ENCODE measurements around the gene GATB.

Gene GATB

GRCh38 chr4:151715881-151716280 is 44.9 kb downstream of the GATB start:
- TF ChIP-seq CTCF (IDR thresholded peaks at IDR 0.05; ENCODE audit: low read depth, low read length): no peak
- TF ChIP-seq EZH2phosphoT487 (IDR thresholded peaks at IDR 0.05; ENCODE audit: low read depth): no peak
- H3K4me1 ChIP-seq (ENCODE audit: low read length): no peaks in the 10 kb centered on the region
- no peak overlapping the region for H2AFZ ChIP-seq (ENCODE audit: low read depth, low read length)
- no peak overlapping the region for H3K4me3 ChIP-seq (ENCODE audit: low read length)
- H3K9ac ChIP-seq (ENCODE audit: low read length): no peak overlapping the region
- no peak overlapping the region for H3K27ac ChIP-seq (ENCODE audit: low read length)
- no peaks in the 10 kb centered on the region for H3K27me3 ChIP-seq (ENCODE audit: low read depth, low read length)
- H3K4me2 ChIP-seq (ENCODE audit: low read length): no peak overlapping the region
- H4K20me1 ChIP-seq (ENCODE audit: insufficient read depth, low read length): no peaks in the 10 kb centered on the region
- H3K79me2 ChIP-seq (ENCODE audit: low read length): no peaks in the 10 kb centered on the region
- H3K9me3 ChIP-seq (ENCODE audit: insufficient read depth, low read length): no peaks in the 10 kb centered on the region
- no peaks in the 10 kb centered on the region for H3K36me3 ChIP-seq (replicated peaks; ENCODE audit: low read depth, low read length)

- no peaks in the 10 kb centered on the region for H3K36me3 ChIP-seq (replicated peaks; ENCODE audit: low read depth, low read length)
- no peaks in the 10 kb centered on the region for H3K79me2 ChIP-seq (ENCODE audit: low read length)
- no peaks in the 10 kb centered on the region for H4K20me1 ChIP-seq (ENCODE audit: insufficient read depth, low read length)
- no peaks in the 10 kb centered on the region for H3K27me3 ChIP-seq (ENCODE audit: low read depth, low read length)
- TF ChIP-seq EZH2phosphoT487 (IDR thresholded peaks at IDR 0.05; ENCODE audit: low read depth) (no peak), CTCF (IDR thresholded peaks at IDR 0.05; ENCODE audit: low read depth, low read length) (no peak)
- H3K9me3 ChIP-seq (ENCODE audit: insufficient read depth, low read length): no peaks in the 10 kb centered on the region
- no peak overlapping the region for H2AFZ ChIP-seq (ENCODE audit: low read depth, low read length)
- H3K27ac ChIP-seq (ENCODE audit: low read length): no peak overlapping the region
- no peak overlapping the region for H3K4me2 ChIP-seq (ENCODE audit: low read length)
- H3K9ac ChIP-seq (ENCODE audit: low read length): no peak overlapping the region
- no peaks in the 10 kb centered on the region for H3K4me1 ChIP-seq (ENCODE audit: low read length)
- no peak overlapping the region for H3K4me3 ChIP-seq (ENCODE audit: low read length)
Observed at GRCh38 chr4:151712777-151713176, 48.0 kb downstream of the GATB start.

- Histone ChIP-seq H3K36me3 (replicated peaks; ENCODE audit: low read depth, low read length) (no peaks in the 10 kb centered on the region), H3K4me2 (ENCODE audit: low read length) (no peak overlapping the region), H3K4me1 (ENCODE audit: low read length) (no peaks in the 10 kb centered on the region)
Observed at GRCh38 chr4:151711646-151712045, 49.2 kb downstream of the GATB start.

GRCh38 chr4:151709587-151709986 is 51.2 kb downstream of the GATB start:
- H3K9ac ChIP-seq (ENCODE audit: low read length): no peak overlapping the region
- no peak overlapping the region for H2AFZ ChIP-seq (ENCODE audit: low read depth, low read length)
- no peaks in the 10 kb centered on the region for H3K9me3 ChIP-seq (ENCODE audit: insufficient read depth, low read length)
- H3K4me3 ChIP-seq (ENCODE audit: low read length): no peak overlapping the region
- H3K79me2 ChIP-seq (ENCODE audit: low read length): no peaks in the 10 kb centered on the region
- H3K27me3 ChIP-seq (ENCODE audit: low read depth, low read length): no peaks in the 10 kb centered on the region
- no peaks in the 10 kb centered on the region for H4K20me1 ChIP-seq (ENCODE audit: insufficient read depth, low read length)
- no peak overlapping the region for H3K27ac ChIP-seq (ENCODE audit: low read length)
- peaks cover 3% of the 10 kb centered on the region for H3K36me3 ChIP-seq (replicated peaks; ENCODE audit: low read depth, low read length)
- TF ChIP-seq EZH2phosphoT487 (IDR thresholded peaks at IDR 0.05; ENCODE audit: low read depth) (no peak), CTCF (IDR thresholded peaks at IDR 0.05; ENCODE audit: low read depth, low read length) (no peak)
- H3K4me1 ChIP-seq (ENCODE audit: low read length): no peaks in the 10 kb centered on the region
- no peak overlapping the region for H3K4me2 ChIP-seq (ENCODE audit: low read length)

More at GRCh38 chr4:151711646-151712045, 49.2 kb downstream of the GATB start:
- Histone ChIP-seq H3K9ac (ENCODE audit: low read length) (no peak overlapping the region), H3K9me3 (ENCODE audit: insufficient read depth, low read length) (no peaks in the 10 kb centered on the region), H3K27me3 (ENCODE audit: low read depth, low read length) (no peaks in the 10 kb centered on the region), H3K4me3 (ENCODE audit: low read length) (no peak overlapping the region), H3K27ac (ENCODE audit: low read length) (no peak overlapping the region), H2AFZ (ENCODE audit: low read depth, low read length) (no peak overlapping the region), H3K79me2 (ENCODE audit: low read length) (no peaks in the 10 kb centered on the region), H4K20me1 (ENCODE audit: insufficient read depth, low read length) (no peaks in the 10 kb centered on the region)
- TF ChIP-seq CTCF (IDR thresholded peaks at IDR 0.05; ENCODE audit: low read depth, low read length) (no peak), EZH2phosphoT487 (IDR thresholded peaks at IDR 0.05; ENCODE audit: low read depth) (no peak)
